GM23338 (cell line): ENCODE data around the gene ATIC. TPM values are rescaled to one million over a fixed set of nuclear protein-coding genes. Genes with fewer than 3 reads are reported as not detected.

Source experiments
- ATAC-seq: fragments of 200-7000 bp; cut with Tn5 transposase; 3 replicates; pipeline ENCODE4 v1.9.1; 2020
- DNase-seq: peaks from one replicate; pipeline ENCODE4 v3.0.0-alpha.2; 2015; ENCODE audit warnings: low spot score
- H2AFZ ChIP-seq: fragments of 200-600 bp; sonication (generic); 2 replicates; pipeline ENCODE4 v1.8.0; 2016; ENCODE audit warnings: antibody characterized with exemption, mild to moderate bottlenecking, moderate library complexity
- H3F3A ChIP-seq: fragments of 200-600 bp; sonication (generic); replicated peaks from 2 replicates; pipeline ENCODE4 v1.8.0; 2017; ENCODE audit warnings: antibody characterized with exemption, mixed run types, low read depth
- H3K27ac ChIP-seq: fragments of 200-600 bp; sonication (generic); 2 replicates; pipeline ENCODE4 v1.6.1; 2016; ENCODE audit warnings: low read depth
- H3K27me3 ChIP-seq: fragments of 200-600 bp; sonication (generic); 2 replicates; pipeline ENCODE4 v1.8.0; 2016; ENCODE audit warnings: mild to moderate bottlenecking, mixed run types, moderate library complexity; ENCODE audit not compliant: insufficient read depth
- H3K36me3 ChIP-seq: fragments of 200-600 bp; sonication (generic); 2 replicates; pipeline ENCODE4 v1.8.0; 2016; ENCODE audit warnings: mild to moderate bottlenecking; ENCODE audit not compliant: insufficient read depth
- H3K4me1 ChIP-seq: fragments of 200-600 bp; sonication (generic); 2 replicates; pipeline ENCODE4 v1.8.0; 2016; ENCODE audit warnings: mild to moderate bottlenecking, moderate library complexity; ENCODE audit not compliant: insufficient read depth
- H3K4me2 ChIP-seq: fragments of 200-600 bp; sonication (generic); 2 replicates; pipeline ENCODE4 v1.7.1; 2017; ENCODE audit warnings: mixed run types
- H3K4me3 ChIP-seq: fragments of 200-600 bp; sonication (generic); 2 replicates; pipeline ENCODE4 v1.6.1; 2016; ENCODE audit warnings: mixed run types
- H3K79me2 ChIP-seq: fragments of 200-600 bp; sonication (generic); replicated peaks from 2 replicates; pipeline ENCODE4 v1.8.0; 2017; ENCODE audit warnings: mild to moderate bottlenecking; ENCODE audit not compliant: insufficient read depth
- H3K9me2 ChIP-seq: fragments of 200-600 bp; sonication (generic); 2 replicates; pipeline ENCODE4 v1.8.0; 2017; ENCODE audit not compliant: insufficient read depth
- H4K20me1 ChIP-seq: fragments of 200-600 bp; sonication (generic); replicated peaks from 2 replicates; pipeline ENCODE4 v1.8.0; 2017; ENCODE audit warnings: mild to moderate bottlenecking; ENCODE audit not compliant: insufficient read depth
- H3K27ac Mint-ChIP-seq: 2 replicates; pipeline ENCODE4 v1.8.0; 2020; ENCODE audit warnings: inconsistent platforms, mild to moderate bottlenecking, moderate library complexity, mixed read lengths
- H3K27me3 Mint-ChIP-seq: 3 replicates; pipeline ENCODE4 v1.8.0; 2022; ENCODE audit warnings: low read depth, mild to moderate bottlenecking, moderate library complexity, mixed read lengths, inconsistent platforms; ENCODE audit not compliant: insufficient read depth, poor library complexity
- H3K36me3 Mint-ChIP-seq: 3 replicates; pipeline ENCODE4 v1.8.0; 2021; ENCODE audit warnings: low read depth, mild to moderate bottlenecking, inconsistent platforms, moderate library complexity, mixed read lengths
- H3K4me1 Mint-ChIP-seq: 3 replicates; pipeline ENCODE4 v1.8.0; 2020; ENCODE audit warnings: mild to moderate bottlenecking, inconsistent platforms, mixed read lengths
- H3K4me3 Mint-ChIP-seq: 3 replicates; pipeline ENCODE4 v1.8.0; 2021; ENCODE audit warnings: moderate library complexity, mild to moderate bottlenecking, inconsistent platforms, mixed read lengths
- H3K9me3 Mint-ChIP-seq: 3 replicates; pipeline ENCODE4 v1.8.0; 2020; ENCODE audit warnings: moderate library complexity, mild to moderate bottlenecking, inconsistent platforms, mixed read lengths
- CREB1 ChIP-seq: fragments of 250-450 bp; sonication (Bioruptor Pico); IDR thresholded peaks from 2 replicates; pipeline ENCODE4 v1.5.0; 2020; ENCODE audit warnings: low read depth, mild to moderate bottlenecking, moderate library complexity
- EZH2 ChIP-seq: fragments of 200-600 bp; sonication (generic); IDR thresholded peaks from one replicate; pipeline ENCODE4 v1.8.0; 2017; ENCODE audit warnings: antibody characterized with exemption, mild to moderate bottlenecking, low read depth; ENCODE audit not compliant: unreplicated experiment
- EZH2phosphoT487 ChIP-seq: fragments of 200-600 bp; sonication (generic); IDR thresholded peaks from one replicate; pipeline ENCODE4 v1.8.1; 2018; ENCODE audit warnings: antibody characterized with exemption; ENCODE audit not compliant: unreplicated experiment
- JUNB ChIP-seq: IDR thresholded peaks from one replicate; pipeline ENCODE4 v1.6.1; 2016; ENCODE audit warnings: antibody characterized with exemption; ENCODE audit not compliant: unreplicated experiment
- NANOG ChIP-seq: IDR thresholded peaks from 2 replicates; pipeline ENCODE4 v1.6.1; 2016; ENCODE audit warnings: antibody characterized with exemption, borderline replicate concordance
- POLR2AphosphoS5 ChIP-seq: IDR thresholded peaks from 2 replicates; pipeline ENCODE4 v1.6.1; 2016; ENCODE audit warnings: antibody characterized with exemption, low read depth
- STAT1 ChIP-seq: IDR thresholded peaks from one replicate; pipeline ENCODE4 v1.6.1; 2016; ENCODE audit warnings: antibody characterized with exemption; ENCODE audit not compliant: unreplicated experiment
- ZNF114 ChIP-seq: fragments of 250-450 bp; sonication (Bioruptor Pico); IDR thresholded peaks from 2 replicates; pipeline ENCODE4 v1.5.0; 2020; ENCODE audit warnings: mild to moderate bottlenecking, moderate library complexity
- ZNF331 ChIP-seq: fragments of 250-450 bp; sonication (Bioruptor Pico); IDR thresholded peaks from 2 replicates; pipeline ENCODE4 v1.5.0; 2020; ENCODE audit warnings: low read depth, mild to moderate bottlenecking, moderate library complexity
- polyA plus RNA-seq: library from polyadenylated mRNA; unstranded; fragments of >200 nt; fragmentation: Nextera tagmentation; extraction: Ambion mirVana; gene quantifications from 2 replicates; pipeline ENCODE4 v1.2.1, GENCODE V29; 2016
- total RNA-seq: library from RNA; depleted of rRNA; stranded (reverse); fragments of >200 nt; shearing (Covaris generic); gene quantifications from 2 replicates; pipeline ENCODE4 v1.2.3, GENCODE V29; 2014
- TF ChIP-seq, protein P1 (sequence below): IDR thresholded peaks from one replicate; pipeline ENCODE4 v1.6.1; 2018; ENCODE audit warnings: antibody characterized with exemption; ENCODE audit not compliant: unreplicated experiment
- TF ChIP-seq, protein P2 (sequence below): IDR thresholded peaks from 2 replicates; pipeline ENCODE4 v1.6.1; 2016; ENCODE audit warnings: antibody characterized with exemption
- TF ChIP-seq, protein P3 (sequence below), 2 experiments: fragments of 200-600 bp in 1 of 2; sonication (generic) in 1 of 2; conservative IDR thresholded peaks; 2 replicates each; pipeline versions ENCODE4 v1.5.1 to v1.6.1; 2016 to 2017; ENCODE audit warnings: antibody characterized with exemption in 2 of 2, low read depth in 2 of 2, mild to moderate bottlenecking in 2 of 2, moderate library complexity in 1 of 2

Gene ATIC
- total and polyA plus RNA-seq, 2 experiments from 2014 or later, result 118 to 185 TPM

DNA sequence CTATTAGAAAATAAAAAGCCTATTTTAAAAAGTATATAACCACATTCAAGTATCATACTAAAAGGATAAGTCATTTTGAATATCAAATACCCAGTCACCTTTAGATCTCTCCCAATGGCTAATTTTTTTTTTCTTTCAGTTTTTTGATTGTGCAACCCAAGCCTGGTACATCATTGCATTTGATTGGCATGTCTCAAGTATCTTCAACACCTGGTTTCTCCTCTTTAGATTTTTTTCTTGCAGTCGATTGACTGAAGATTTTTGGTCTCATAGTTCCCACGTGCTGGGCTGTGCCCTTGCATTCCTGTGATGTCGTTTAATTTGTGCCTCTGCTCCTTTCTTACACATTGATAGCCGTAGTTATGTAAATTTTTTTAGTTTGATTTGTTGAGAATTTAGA is 40.7 kb downstream of the ATIC start (continued):
- TF ChIP-seq, protein P1, sequence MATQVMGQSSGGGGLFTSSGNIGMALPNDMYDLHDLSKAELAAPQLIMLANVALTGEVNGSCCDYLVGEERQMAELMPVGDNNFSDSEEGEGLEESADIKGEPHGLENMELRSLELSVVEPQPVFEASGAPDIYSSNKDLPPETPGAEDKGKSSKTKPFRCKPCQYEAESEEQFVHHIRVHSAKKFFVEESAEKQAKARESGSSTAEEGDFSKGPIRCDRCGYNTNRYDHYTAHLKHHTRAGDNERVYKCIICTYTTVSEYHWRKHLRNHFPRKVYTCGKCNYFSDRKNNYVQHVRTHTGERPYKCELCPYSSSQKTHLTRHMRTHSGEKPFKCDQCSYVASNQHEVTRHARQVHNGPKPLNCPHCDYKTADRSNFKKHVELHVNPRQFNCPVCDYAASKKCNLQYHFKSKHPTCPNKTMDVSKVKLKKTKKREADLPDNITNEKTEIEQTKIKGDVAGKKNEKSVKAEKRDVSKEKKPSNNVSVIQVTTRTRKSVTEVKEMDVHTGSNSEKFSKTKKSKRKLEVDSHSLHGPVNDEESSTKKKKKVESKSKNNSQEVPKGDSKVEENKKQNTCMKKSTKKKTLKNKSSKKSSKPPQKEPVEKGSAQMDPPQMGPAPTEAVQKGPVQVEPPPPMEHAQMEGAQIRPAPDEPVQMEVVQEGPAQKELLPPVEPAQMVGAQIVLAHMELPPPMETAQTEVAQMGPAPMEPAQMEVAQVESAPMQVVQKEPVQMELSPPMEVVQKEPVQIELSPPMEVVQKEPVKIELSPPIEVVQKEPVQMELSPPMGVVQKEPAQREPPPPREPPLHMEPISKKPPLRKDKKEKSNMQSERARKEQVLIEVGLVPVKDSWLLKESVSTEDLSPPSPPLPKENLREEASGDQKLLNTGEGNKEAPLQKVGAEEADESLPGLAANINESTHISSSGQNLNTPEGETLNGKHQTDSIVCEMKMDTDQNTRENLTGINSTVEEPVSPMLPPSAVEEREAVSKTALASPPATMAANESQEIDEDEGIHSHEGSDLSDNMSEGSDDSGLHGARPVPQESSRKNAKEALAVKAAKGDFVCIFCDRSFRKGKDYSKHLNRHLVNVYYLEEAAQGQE, result no peak
- TF ChIP-seq CREB1 (CRISPR knock-in tag) (no peak), ZNF114 (no peak)
- TF ChIP-seq, protein P2, sequence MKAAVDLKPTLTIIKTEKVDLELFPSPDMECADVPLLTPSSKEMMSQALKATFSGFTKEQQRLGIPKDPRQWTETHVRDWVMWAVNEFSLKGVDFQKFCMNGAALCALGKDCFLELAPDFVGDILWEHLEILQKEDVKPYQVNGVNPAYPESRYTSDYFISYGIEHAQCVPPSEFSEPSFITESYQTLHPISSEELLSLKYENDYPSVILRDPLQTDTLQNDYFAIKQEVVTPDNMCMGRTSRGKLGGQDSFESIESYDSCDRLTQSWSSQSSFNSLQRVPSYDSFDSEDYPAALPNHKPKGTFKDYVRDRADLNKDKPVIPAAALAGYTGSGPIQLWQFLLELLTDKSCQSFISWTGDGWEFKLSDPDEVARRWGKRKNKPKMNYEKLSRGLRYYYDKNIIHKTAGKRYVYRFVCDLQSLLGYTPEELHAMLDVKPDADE, result no peak

DNA sequence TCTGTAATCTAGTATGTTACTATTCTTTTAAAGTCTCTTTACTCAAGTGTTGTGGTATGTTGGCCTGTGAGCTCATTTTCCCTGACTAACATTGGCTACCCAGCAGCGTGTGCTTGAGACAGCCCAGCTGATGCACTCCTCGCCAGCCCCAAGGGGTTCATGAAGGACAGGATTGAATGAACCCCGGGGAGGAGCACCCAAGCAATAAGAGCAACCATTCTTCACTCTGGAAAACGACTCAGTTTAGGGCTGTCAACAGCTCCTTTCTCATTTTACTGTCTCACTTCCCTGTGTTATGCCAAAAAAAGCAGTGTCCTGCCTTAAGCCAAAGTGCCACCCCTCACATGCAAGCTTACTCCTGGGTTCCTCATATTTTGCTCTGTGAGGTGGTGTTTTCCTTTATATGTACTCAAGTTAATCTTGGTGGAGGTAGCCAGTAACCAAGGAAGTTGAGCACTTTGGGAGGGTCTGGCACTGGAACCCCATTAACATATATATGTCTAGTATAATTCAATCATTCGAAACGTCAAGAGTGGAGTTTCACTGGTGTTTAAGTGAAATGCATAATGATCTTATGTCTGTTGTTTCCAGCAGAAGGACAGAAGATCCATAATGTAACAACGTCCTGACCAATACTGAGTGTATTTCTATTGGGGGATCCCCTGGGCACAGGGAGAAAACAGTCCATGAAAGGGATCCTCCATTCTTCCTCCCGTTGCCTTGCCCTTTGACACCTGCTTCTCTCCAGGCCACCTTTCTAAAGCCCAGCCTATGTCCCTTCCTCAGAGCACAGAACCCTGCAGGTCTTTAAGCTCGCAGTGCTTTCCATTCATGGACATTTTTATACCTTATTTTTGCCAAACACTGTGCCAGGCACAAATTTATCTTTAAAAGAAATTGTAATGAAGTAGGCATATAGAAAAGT is 43.2 kb downstream of the ATIC start:
- no peak overlapping the region for H3K27ac ChIP-seq
- H3K79me2 ChIP-seq, result no peaks in the 10 kb centered on the region
- no peak overlapping the region for H3K4me3 Mint-ChIP-seq
- H3K36me3 ChIP-seq, result peaks cover 5% of the 10 kb centered on the region; the same call in 1 of the 2 replicates
- peaks cover 13% of the 10 kb centered on the region for H3K4me1 Mint-ChIP-seq
- H3K27me3 ChIP-seq, result no peaks in the 10 kb centered on the region
- DNase-seq, result no peak
- no peaks in the 10 kb centered on the region for H3K27me3 Mint-ChIP-seq
- no peak for ATAC-seq
- no peaks in the 10 kb centered on the region for H3K9me3 Mint-ChIP-seq
- no peaks in the 10 kb centered on the region for H3K9me2 ChIP-seq
- H3K4me2 ChIP-seq, result no peak overlapping the region
- no peak overlapping the region for H3K27ac Mint-ChIP-seq
- no peak overlapping the region for H2AFZ ChIP-seq
- H4K20me1 ChIP-seq, result no peaks in the 10 kb centered on the region; the same call in 1 of the 2 replicates
- H3K4me3 ChIP-seq, result no peak overlapping the region
- peaks cover 29% of the 10 kb centered on the region for H3K36me3 Mint-ChIP-seq
- H3F3A ChIP-seq, result peaks cover 5% of the 10 kb centered on the region; the same call in 1 of the 2 replicates
- H3K4me1 ChIP-seq, result no peaks in the 10 kb centered on the region
- TF ChIP-seq EZH2phosphoT487 (no peak), CREB1 (CRISPR knock-in tag) (no peak), POLR2AphosphoS5 (no peak), NANOG (no peak), JUNB (no peak), ZNF114 (no peak), STAT1 (no peak), EZH2 (no peak), ZNF331 (CRISPR knock-in tag) (no peak)
- TF ChIP-seq, protein P1, result no peak
- TF ChIP-seq, protein P2, result no peak
- TF ChIP-seq, protein P3, sequence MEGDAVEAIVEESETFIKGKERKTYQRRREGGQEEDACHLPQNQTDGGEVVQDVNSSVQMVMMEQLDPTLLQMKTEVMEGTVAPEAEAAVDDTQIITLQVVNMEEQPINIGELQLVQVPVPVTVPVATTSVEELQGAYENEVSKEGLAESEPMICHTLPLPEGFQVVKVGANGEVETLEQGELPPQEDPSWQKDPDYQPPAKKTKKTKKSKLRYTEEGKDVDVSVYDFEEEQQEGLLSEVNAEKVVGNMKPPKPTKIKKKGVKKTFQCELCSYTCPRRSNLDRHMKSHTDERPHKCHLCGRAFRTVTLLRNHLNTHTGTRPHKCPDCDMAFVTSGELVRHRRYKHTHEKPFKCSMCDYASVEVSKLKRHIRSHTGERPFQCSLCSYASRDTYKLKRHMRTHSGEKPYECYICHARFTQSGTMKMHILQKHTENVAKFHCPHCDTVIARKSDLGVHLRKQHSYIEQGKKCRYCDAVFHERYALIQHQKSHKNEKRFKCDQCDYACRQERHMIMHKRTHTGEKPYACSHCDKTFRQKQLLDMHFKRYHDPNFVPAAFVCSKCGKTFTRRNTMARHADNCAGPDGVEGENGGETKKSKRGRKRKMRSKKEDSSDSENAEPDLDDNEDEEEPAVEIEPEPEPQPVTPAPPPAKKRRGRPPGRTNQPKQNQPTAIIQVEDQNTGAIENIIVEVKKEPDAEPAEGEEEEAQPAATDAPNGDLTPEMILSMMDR (conservative IDR thresholded peaks at IDR 0.05; ENCODE audit: low read depth in 2 of 2), result no peak
